Activated T-cell treated with anti-CD3 and anti-CD28 coated beads for 48 hours (primary cell): ENCODE data around the gene CFC1B.
"Not testable (repeated sequence)": the region's sequence is repeated elsewhere in the genome, so short reads cannot be mapped to it uniquely, and the experiment has no call there.

ENCODE experiments used
- DNase-seq: peaks from one replicate; pipeline ENCODE4 v3.0.0-alpha.2; 2020; ENCODE audit warnings: low read depth

Gene CFC1B

DNA sequence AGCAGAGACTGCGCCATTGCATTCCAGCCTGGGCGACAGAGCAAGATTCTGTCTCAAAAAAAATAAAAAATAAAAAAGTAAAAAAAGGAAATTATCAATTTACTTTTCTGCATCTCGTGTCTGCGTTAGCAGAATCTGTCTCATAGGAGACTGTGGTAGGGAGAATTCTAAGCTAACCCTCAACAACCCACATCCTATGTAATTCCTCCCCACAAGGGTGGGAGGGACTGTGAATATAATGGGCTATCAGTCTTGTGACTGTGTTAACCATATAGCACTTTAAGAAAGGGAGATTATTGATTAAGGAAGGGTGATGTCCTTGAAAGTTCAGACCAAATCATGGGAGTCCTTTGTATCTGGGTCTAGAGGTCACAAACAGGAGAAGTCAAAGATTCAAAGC, 45.1 kb downstream of the CFC1B start:
- DNase-seq: not testable (repeated sequence)

DNA sequence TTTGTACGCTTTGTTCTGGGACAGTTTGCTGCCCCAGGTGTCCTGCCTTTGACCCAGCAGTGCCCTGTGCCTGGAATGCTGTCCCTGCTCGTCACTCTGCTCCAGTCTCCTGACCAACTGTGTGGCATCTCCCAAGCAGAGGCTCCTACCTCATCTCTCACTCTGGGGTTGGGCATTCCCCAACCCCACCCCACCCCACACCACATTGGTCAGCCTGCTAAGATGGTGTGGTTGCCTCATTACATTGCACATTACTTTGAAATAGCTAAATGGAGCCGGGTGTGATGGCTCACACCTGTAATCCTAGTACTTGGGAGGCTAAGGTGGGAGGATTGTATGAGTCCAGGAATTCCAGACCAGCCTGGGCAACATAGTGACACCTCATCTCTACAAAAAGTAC, 50.9 kb downstream of the CFC1B start:
- not testable (repeated sequence) for DNase-seq

GRCh38 chr2:130574230-130574629, 53.2 kb downstream of the CFC1B start:
- DNase-seq: not testable (repeated sequence)

- not testable (repeated sequence) for DNase-seq
These were observed 55.3 kb downstream of the CFC1B start for GRCh38 chr2:130576209-130576784.

DNA sequence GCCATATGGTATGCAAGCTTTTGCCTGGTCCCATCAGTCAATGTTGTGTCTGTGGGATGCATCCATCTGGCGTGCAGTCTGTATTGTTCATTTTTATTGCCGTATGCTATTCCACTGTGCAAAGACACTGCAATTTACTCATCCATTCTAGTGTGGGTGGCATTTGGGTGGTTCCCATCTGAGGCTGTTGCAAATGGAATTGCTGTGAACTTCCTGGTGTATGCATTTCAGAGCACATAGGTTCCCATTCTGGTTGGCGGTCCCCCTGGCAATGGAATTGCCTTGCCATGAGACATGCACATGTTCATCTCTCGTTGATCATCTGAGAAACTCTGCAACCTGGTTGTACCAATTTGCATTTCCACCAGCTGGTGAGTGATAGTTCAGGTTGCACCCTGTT, 56.5 kb downstream of the CFC1B start:
- not testable (repeated sequence) for DNase-seq
